ENCODE results near the gene SAMD1. TPM values are rescaled to one million over a fixed set of nuclear protein-coding genes. Genes with fewer than 3 reads are reported as not detected.

Gene SAMD1
- total RNA-seq, 3 donors from 2014 or later = 10.8 to 15.4 (median 14.2) TPM

GRCh38 chr19:14120497-14120780 is 29.9 kb upstream of the SAMD1 start:
- TF ChIP-seq CTCF (IDR thresholded peaks at IDR 0.05) (no peak), POLR2A (IDR thresholded peaks at IDR 0.05) (no peak), POLR2AphosphoS5 (IDR thresholded peaks at IDR 0.05) (no peak)
- DNase-seq (ENCODE audit: low spot score in 2 of 2) = no peak
- Histone ChIP-seq H3K4me1 (peaks cover 13 to 21% of the 10 kb centered on the region in 2 donors), H3K9me3 (no peaks in the 10 kb centered on the region), H3K27me3 (no peaks in the 10 kb centered on the region), H3K27ac (peak overlapping the region; percentile 98 to 100), H3K36me3 (no peaks in the 10 kb centered on the region), H3K4me3 (no peak overlapping the region)
- intact Hi-C loops (cut with DNase I; ENCODE audit: low total_unique reads) = loop anchor here (1.0 kb wide), 1 partner anchor 49 kb away; no protein-coding TSS in a partner anchor

- Histone ChIP-seq H3K27ac (peak overlapping the region; percentile 98 to 100), H3K36me3 (no peaks in the 10 kb centered on the region), H3K27me3 (no peaks in the 10 kb centered on the region), H3K4me3 (no peak overlapping the region), H3K9me3 (no peaks in the 10 kb centered on the region), H3K4me1 (peaks cover 13 to 21% of the 10 kb centered on the region in 2 donors)
- DNase-seq (ENCODE audit: low spot score in 2 of 2) = no peak
- intact Hi-C loops (cut with DNase I; ENCODE audit: low total_unique reads) = loop anchor here (1.0 kb wide), 1 partner anchor 49 kb away; no protein-coding TSS in a partner anchor
- TF ChIP-seq POLR2AphosphoS5 (IDR thresholded peaks at IDR 0.05) (no peak), POLR2A (IDR thresholded peaks at IDR 0.05) (no peak), CTCF (IDR thresholded peaks at IDR 0.05) (no peak)
These were observed 29.3 kb upstream of the SAMD1 start for GRCh38 chr19:14119644-14120496.

GRCh38 chr19:14119146-14119545 is 28.6 kb upstream of the SAMD1 start:
- DNase-seq (ENCODE audit: low spot score in 2 of 2) = no peak
- TF ChIP-seq POLR2AphosphoS5 (IDR thresholded peaks at IDR 0.05) (no peak), POLR2A (IDR thresholded peaks at IDR 0.05) (no peak), CTCF (IDR thresholded peaks at IDR 0.05) (no peak)
- Histone ChIP-seq H3K36me3 (no peaks in the 10 kb centered on the region), H3K4me1 (peaks cover 13 to 21% of the 10 kb centered on the region in 2 donors), H3K27me3 (no peaks in the 10 kb centered on the region), H3K9me3 (no peaks in the 10 kb centered on the region), H3K27ac (peak overlapping the region; percentile 98 to 100), H3K4me3 (peak overlapping the region; percentile 94 to 99 (median 95))
- intact Hi-C loops (cut with DNase I; ENCODE audit: low total_unique reads) = no loop called here

- intact Hi-C loops (cut with DNase I; ENCODE audit: low total_unique reads) = no loop called here
- DNase-seq (ENCODE audit: low spot score in 2 of 2) = peak; percentile 72 to 90
- Histone ChIP-seq H3K9me3 (no peaks in the 10 kb centered on the region), H3K27ac (peak overlapping the region; percentile 98 to 100), H3K27me3 (no peaks in the 10 kb centered on the region), H3K4me1 (peaks cover 14 to 26% of the 10 kb centered on the region in 2 donors), H3K4me3 (peak overlapping the region; percentile 94 to 99 (median 95)), H3K36me3 (no peaks in the 10 kb centered on the region)
- peak in 1 of 3 donors; percentile 22 for TF ChIP-seq CTCF (IDR thresholded peaks at IDR 0.05)
- TF ChIP-seq POLR2AphosphoS5 (IDR thresholded peaks at IDR 0.05) = peak; percentile 79 to 96 (median 84)
- peak; percentile 68 for TF ChIP-seq POLR2A (IDR thresholded peaks at IDR 0.05)
These were observed 27.9 kb upstream of the SAMD1 start for GRCh38 chr19:14118165-14119051.

Measured in breast epithelium (tissue), 4 donors.